Fibroblast of lung (primary cell): ENCODE measurements around the gene RTTN. TPM values are rescaled to one million over a fixed set of nuclear protein-coding genes. Genes with fewer than 3 reads are reported as not detected.

Experiments
- DNase-seq, 2 donors: peaks; one replicate each; pipeline versions ENCODE4 v3.0.0 to v3.0.0-alpha.2; 2010; ENCODE audit warnings: low read depth in 2 of 2
- H2AFZ ChIP-seq: 2 replicates; pipeline ENCODE4 v1.5.1; 2012; ENCODE audit warnings: low read length, control low read depth, inconsistent platforms
- H3K27ac ChIP-seq: 2 replicates; pipeline ENCODE4 v1.5.1; 2011; ENCODE audit warnings: low read length, control low read depth; ENCODE audit not compliant: insufficient read depth
- H3K27me3 ChIP-seq: 2 replicates; pipeline ENCODE4 v1.5.1; 2011; ENCODE audit warnings: mild to moderate bottlenecking, low read length; ENCODE audit not compliant: control insufficient read depth, insufficient read depth
- H3K36me3 ChIP-seq: 2 replicates; pipeline ENCODE4 v1.5.1; 2011; ENCODE audit warnings: low read length; ENCODE audit not compliant: control insufficient read depth, insufficient read depth
- H3K4me1 ChIP-seq: 2 replicates; pipeline ENCODE4 v1.5.1; 2011; ENCODE audit warnings: low read length; ENCODE audit not compliant: control insufficient read depth, insufficient read depth; ENCODE audit errors: extremely low read depth
- H3K4me2 ChIP-seq: 2 replicates; pipeline ENCODE4 v1.5.1; 2011; ENCODE audit warnings: low read length, control low read depth; ENCODE audit not compliant: insufficient read depth; ENCODE audit errors: extremely low read depth
- H3K4me3 ChIP-seq, 4 experiments: fragments of 200-600 bp in 1 of 4; sonication (generic) in 1 of 4; replicated peaks in 1 of 4; 2 replicates each; pipeline ENCODE4 v1.5.1; 2011 to 2016; ENCODE audit warnings: low read length in 4 of 4, low read depth in 3 of 4, mild to moderate bottlenecking in 3 of 4, control low read depth in 2 of 4, inconsistent platforms in 1 of 4, mixed read lengths in 1 of 4; ENCODE audit not compliant: insufficient read depth in 1 of 4; ENCODE audit errors: control extremely low read depth in 1 of 4
- H3K79me2 ChIP-seq: 2 replicates; pipeline ENCODE4 v1.5.1; 2012; ENCODE audit warnings: mild to moderate bottlenecking, low read length, inconsistent platforms; ENCODE audit not compliant: control insufficient read depth, insufficient read depth
- H3K9ac ChIP-seq: 2 replicates; pipeline ENCODE4 v1.5.1; 2011; ENCODE audit warnings: mild to moderate bottlenecking, low read length, control low read depth; ENCODE audit not compliant: insufficient read depth
- H3K9me3 ChIP-seq: 2 replicates; pipeline ENCODE4 v1.5.1; 2012; ENCODE audit warnings: low read depth, low read length; ENCODE audit not compliant: control insufficient read depth, insufficient read depth
- H4K20me1 ChIP-seq: 2 replicates; pipeline ENCODE4 v1.5.1; 2011; ENCODE audit warnings: low read length; ENCODE audit not compliant: control insufficient read depth, insufficient read depth; ENCODE audit errors: extremely low read depth
- EZH2 ChIP-seq: IDR thresholded peaks from 2 replicates; pipeline ENCODE4 v1.5.1; 2012; ENCODE audit warnings: low read length, control low read depth, mild to moderate bottlenecking; ENCODE audit errors: missing control alignments
- polyA plus RNA-seq, 2 donors: library from polyadenylated mRNA; depleted of rRNA in 1 of 2; stranded (reverse) in 1 of 2; unstranded in 1 of 2; fragments of >200 nt; gene quantifications; 2 replicates each; pipeline ENCODE4 v1.2.1, GENCODE V29; 2011 to 2012; ENCODE audit warnings: missing spikeins in 1 of 2
- total RNA-seq: library from RNA; depleted of rRNA; stranded (reverse); fragments of >200 nt; gene quantifications from 2 replicates; pipeline ENCODE4 v1.2.1, GENCODE V29; 2014
- TF ChIP-seq, protein P1 (sequence below), 2 donors: IDR thresholded peaks in 1 of 2; conservative IDR thresholded peaks in 1 of 2; 1 replicate in 1 of 2; 2 replicates in 1 of 2; pipeline ENCODE4 v1.5.1; 2011 to 2012; ENCODE audit warnings: low read length in 2 of 2, control low read depth in 1 of 2, inconsistent platforms in 1 of 2, low read depth in 1 of 2, mild to moderate bottlenecking in 1 of 2

RTTN gene
- total and polyA plus RNA-seq, 2 donors (not counting 1 experiment from before 2014, with no cell fraction given), result 5.4 to 19.0 TPM

DNA sequence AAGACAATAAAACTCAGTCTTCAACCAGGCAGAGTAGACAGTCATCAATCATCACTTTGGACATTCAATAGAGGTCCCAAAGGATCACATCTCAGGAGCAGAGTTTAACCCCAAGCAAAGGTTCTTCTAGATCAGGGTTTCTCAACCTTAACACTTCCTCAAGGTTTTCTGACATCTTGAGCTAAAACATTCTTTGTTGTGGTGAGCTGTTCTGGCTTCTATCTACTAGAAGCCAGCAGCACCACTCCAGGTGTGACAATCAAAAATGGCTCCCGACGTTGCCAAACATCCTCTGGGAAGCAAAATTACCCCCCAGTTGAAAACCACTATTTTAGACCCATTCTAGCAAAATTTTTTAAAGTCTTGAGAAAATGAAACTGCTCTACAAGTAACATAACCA is 22.0 kb downstream of the RTTN start:
- Histone ChIP-seq H3K79me2 (peaks cover 3% of the 10 kb centered on the region), H3K27me3 (no peaks in the 10 kb centered on the region), H3K9me3 (no peaks in the 10 kb centered on the region), H3K4me3 (no peak overlapping the region), H4K20me1 (no peaks in the 10 kb centered on the region), H3K9ac (no peak overlapping the region), H3K4me2 (no peak overlapping the region), H3K27ac (peak overlapping the region; percentile 13), H3K36me3 (no peaks in the 10 kb centered on the region), H3K4me1 (peaks cover 11% of the 10 kb centered on the region), H2AFZ (no peak overlapping the region)
- TF ChIP-seq EZH2, result no peak
- TF ChIP-seq, protein P1, sequence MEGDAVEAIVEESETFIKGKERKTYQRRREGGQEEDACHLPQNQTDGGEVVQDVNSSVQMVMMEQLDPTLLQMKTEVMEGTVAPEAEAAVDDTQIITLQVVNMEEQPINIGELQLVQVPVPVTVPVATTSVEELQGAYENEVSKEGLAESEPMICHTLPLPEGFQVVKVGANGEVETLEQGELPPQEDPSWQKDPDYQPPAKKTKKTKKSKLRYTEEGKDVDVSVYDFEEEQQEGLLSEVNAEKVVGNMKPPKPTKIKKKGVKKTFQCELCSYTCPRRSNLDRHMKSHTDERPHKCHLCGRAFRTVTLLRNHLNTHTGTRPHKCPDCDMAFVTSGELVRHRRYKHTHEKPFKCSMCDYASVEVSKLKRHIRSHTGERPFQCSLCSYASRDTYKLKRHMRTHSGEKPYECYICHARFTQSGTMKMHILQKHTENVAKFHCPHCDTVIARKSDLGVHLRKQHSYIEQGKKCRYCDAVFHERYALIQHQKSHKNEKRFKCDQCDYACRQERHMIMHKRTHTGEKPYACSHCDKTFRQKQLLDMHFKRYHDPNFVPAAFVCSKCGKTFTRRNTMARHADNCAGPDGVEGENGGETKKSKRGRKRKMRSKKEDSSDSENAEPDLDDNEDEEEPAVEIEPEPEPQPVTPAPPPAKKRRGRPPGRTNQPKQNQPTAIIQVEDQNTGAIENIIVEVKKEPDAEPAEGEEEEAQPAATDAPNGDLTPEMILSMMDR (conservative IDR thresholded peaks at IDR 0.05 in 1 of 2, IDR thresholded peaks at IDR 0.05 in 1 of 2; ENCODE audit: low read depth in 1 of 2, low read length in 2 of 2), result no peak
- DNase-seq, result no peak

DNA sequence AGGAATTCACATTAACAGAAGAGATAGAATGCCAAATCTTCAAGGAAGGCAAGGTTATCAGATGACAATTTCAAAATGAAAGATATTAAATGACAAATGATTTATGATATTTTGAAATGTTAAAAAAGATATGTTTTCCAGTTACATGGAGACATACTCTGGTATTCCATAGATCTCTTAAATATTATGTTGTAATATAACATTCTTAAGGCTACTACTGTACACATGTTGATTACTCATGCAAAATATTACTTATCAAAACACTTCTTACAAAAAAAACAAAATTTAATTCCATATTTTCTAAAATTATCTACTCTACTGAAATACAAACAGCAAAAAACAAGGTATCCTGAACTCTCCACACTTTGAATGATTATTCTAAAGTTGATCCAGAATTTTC is 22.9 kb downstream of the RTTN start:
- Histone ChIP-seq H3K27ac (peak overlapping the region; percentile 29), H3K27me3 (no peaks in the 10 kb centered on the region), H2AFZ (no peak overlapping the region), H3K4me1 (peaks cover 11% of the 10 kb centered on the region), H3K4me3 (no peak overlapping the region), H4K20me1 (no peaks in the 10 kb centered on the region), H3K4me2 (peak overlapping the region; percentile 23), H3K9me3 (no peaks in the 10 kb centered on the region), H3K79me2 (peaks cover 3% of the 10 kb centered on the region), H3K9ac (no peak overlapping the region), H3K36me3 (no peaks in the 10 kb centered on the region)
- TF ChIP-seq EZH2, result no peak
- TF ChIP-seq, protein P1 (conservative IDR thresholded peaks at IDR 0.05 in 1 of 2, IDR thresholded peaks at IDR 0.05 in 1 of 2; ENCODE audit: low read depth in 1 of 2, low read length in 2 of 2), result no peak
- no peak for DNase-seq

DNA sequence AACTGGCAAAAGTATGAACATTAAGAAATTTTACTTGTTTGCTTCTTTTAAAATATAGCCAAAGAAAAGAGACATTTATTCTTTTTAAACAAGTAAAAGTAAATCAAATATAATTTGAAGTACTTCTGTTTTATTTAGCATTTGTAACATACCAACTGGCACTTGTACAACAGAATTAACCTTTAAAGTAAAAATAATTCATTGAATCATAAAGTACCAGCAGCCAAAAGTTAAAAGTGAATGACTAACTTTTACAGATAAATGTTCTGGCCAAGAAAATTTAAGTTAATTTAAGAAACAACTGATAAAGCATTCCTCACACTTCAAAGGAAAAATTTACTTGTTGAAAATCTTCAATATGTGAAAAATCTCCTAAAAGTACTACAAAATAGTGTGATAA is 23.8 kb downstream of the RTTN start:
- no peak overlapping the region for H3K9ac ChIP-seq
- no peaks in the 10 kb centered on the region for H4K20me1 ChIP-seq
- H3K27ac ChIP-seq, result peak overlapping the region; percentile 36
- H3K27me3 ChIP-seq, result no peaks in the 10 kb centered on the region
- DNase-seq, result peak in 1 of 2 donors; percentile 43
- H3K9me3 ChIP-seq, result no peaks in the 10 kb centered on the region
- TF ChIP-seq, protein P1 (conservative IDR thresholded peaks at IDR 0.05 in 1 of 2, IDR thresholded peaks at IDR 0.05 in 1 of 2; ENCODE audit: low read depth in 1 of 2, low read length in 2 of 2), result no peak
- no peak for TF ChIP-seq EZH2
- H3K36me3 ChIP-seq, result no peaks in the 10 kb centered on the region
- H2AFZ ChIP-seq, result no peak overlapping the region
- peaks cover 3% of the 10 kb centered on the region for H3K79me2 ChIP-seq
- no peak overlapping the region for H3K4me2 ChIP-seq
- H3K4me1 ChIP-seq, result peaks cover 11% of the 10 kb centered on the region
- no peak overlapping the region for H3K4me3 ChIP-seq
